ENCODE results near the gene RXFP1. TPM values are rescaled to one million over a fixed set of nuclear protein-coding genes. Genes with fewer than 3 reads are reported as not detected.

RXFP1 gene
- total RNA-seq, 1 donor, result not detected

DNA sequence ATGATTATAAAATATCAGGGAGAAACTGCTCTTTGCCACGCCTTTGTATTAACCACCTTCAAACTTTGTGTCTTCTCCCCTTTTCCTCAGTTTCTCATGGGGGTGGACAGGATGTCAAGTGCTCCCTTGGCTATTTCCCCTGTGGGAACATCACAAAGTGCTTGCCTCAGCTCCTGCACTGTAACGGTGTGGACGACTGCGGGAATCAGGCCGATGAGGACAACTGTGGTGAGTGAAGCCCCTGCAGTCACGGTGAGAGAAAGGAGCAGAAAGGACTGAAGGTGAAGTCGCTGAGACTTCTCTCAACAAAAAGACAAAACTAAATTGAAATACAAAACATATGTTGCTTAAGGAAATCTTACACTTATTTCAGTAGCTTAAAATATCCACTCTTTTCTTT lies 50.9 kb downstream of the RXFP1 start:
- Histone ChIP-seq H3K4me3 (ENCODE audit: insufficient read depth, low read length) (no peak overlapping the region), H3K4me1 (ENCODE audit: insufficient read depth, low read length) (no peaks in the 10 kb centered on the region), H3K9me3 (ENCODE audit: low read depth, low read length) (no peaks in the 10 kb centered on the region), H3K27me3 (ENCODE audit: insufficient read depth, low read length) (no peaks in the 10 kb centered on the region), H3K27ac (ENCODE audit: low read depth, low read length) (no peak overlapping the region), H4K20me1 (ENCODE audit: insufficient read depth, low read length) (no peaks in the 10 kb centered on the region), H3K79me2 (ENCODE audit: insufficient read depth, low read length) (no peaks in the 10 kb centered on the region), H3K36me3 (ENCODE audit: insufficient read depth, low read length) (no peaks in the 10 kb centered on the region), H2AFZ (ENCODE audit: low read length) (no peak overlapping the region), H3K4me2 (ENCODE audit: insufficient read depth, low read length) (no peak overlapping the region)
- TF ChIP-seq, protein P1, sequence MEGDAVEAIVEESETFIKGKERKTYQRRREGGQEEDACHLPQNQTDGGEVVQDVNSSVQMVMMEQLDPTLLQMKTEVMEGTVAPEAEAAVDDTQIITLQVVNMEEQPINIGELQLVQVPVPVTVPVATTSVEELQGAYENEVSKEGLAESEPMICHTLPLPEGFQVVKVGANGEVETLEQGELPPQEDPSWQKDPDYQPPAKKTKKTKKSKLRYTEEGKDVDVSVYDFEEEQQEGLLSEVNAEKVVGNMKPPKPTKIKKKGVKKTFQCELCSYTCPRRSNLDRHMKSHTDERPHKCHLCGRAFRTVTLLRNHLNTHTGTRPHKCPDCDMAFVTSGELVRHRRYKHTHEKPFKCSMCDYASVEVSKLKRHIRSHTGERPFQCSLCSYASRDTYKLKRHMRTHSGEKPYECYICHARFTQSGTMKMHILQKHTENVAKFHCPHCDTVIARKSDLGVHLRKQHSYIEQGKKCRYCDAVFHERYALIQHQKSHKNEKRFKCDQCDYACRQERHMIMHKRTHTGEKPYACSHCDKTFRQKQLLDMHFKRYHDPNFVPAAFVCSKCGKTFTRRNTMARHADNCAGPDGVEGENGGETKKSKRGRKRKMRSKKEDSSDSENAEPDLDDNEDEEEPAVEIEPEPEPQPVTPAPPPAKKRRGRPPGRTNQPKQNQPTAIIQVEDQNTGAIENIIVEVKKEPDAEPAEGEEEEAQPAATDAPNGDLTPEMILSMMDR (IDR thresholded peaks at IDR 0.05; ENCODE audit: extremely low read depth, low read depth, low read length), result no peak
- DNase-seq (ENCODE audit: insufficient read length, low spot score, missing footprints), result peak; percentile 31

DNA sequence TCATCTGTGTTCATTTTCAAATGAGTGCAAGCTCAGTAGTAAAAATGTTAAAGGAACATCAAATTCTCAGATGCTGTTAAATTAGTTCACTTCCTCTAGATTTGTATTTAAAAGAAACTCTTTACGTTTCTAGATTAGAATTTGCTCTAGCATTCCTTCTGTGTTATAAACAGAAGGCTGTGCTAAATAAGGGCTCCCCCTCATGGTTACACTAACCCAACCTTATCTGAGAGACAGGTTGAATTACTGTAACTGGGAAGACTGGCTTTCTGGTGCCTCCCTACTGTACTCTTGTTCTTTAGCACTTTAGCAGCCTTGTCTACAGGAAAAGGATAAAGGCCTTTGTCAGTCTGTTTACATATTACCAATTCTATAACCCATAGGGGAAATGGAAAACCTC lies 56.8 kb downstream of the RXFP1 start:
- H3K36me3 ChIP-seq (ENCODE audit: insufficient read depth, low read length), result no peaks in the 10 kb centered on the region
- H2AFZ ChIP-seq (ENCODE audit: low read length), result no peak overlapping the region
- H3K27ac ChIP-seq (ENCODE audit: low read depth, low read length), result no peak overlapping the region
- no peak overlapping the region for H3K4me2 ChIP-seq (ENCODE audit: insufficient read depth, low read length)
- H3K27me3 ChIP-seq (ENCODE audit: insufficient read depth, low read length), result no peaks in the 10 kb centered on the region
- H3K79me2 ChIP-seq (ENCODE audit: insufficient read depth, low read length), result no peaks in the 10 kb centered on the region
- no peaks in the 10 kb centered on the region for H4K20me1 ChIP-seq (ENCODE audit: insufficient read depth, low read length)
- no peaks in the 10 kb centered on the region for H3K9me3 ChIP-seq (ENCODE audit: low read depth, low read length)
- no peaks in the 10 kb centered on the region for H3K4me1 ChIP-seq (ENCODE audit: insufficient read depth, low read length)
- TF ChIP-seq, protein P1 (IDR thresholded peaks at IDR 0.05; ENCODE audit: extremely low read depth, low read depth, low read length), result peak; percentile 44
- DNase-seq (ENCODE audit: insufficient read length, low spot score, missing footprints), result peak; percentile 59
- H3K4me3 ChIP-seq (ENCODE audit: insufficient read depth, low read length), result no peak overlapping the region

DNA sequence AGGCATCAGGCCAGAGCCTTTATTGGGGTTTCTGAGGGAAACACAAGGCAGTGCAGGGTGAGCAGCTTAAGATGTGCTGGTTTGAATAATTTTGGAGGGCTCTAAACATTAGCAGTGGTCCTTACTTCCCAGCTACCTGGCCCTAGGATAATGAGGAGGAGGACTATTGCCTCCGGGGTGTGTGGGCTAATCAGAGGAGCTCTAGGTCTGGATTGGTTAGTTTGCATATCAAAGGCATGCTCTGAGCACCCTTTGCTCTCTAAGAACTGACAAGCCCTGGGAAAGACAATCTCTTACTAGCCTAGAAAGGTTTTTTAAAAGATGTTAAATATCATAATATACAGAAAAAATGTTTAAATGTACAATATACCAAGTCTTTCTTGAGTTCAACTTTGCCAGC lies 58.4 kb downstream of the RXFP1 start:
- no peaks in the 10 kb centered on the region for H3K27me3 ChIP-seq (ENCODE audit: insufficient read depth, low read length)
- H2AFZ ChIP-seq (ENCODE audit: low read length), result no peak overlapping the region

DNA sequence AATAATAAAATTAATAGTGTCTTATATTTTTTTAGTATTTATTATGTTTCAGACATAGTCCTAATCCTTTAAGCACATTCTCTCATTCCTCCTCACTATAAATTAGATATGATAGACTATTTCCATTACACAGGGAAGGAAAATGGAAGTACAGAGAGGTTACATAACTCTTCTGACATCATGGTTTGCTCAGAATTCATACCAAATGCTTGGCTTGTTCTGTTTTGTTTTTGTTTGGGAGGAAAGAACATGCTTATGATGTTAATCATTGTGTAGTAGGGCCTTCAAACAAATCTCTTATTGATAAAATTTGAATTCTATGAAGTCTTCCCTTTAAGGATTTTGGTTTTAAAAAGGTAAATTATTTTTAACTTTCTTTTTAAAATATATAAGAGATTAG lies 59.5 kb downstream of the RXFP1 start:
- TF ChIP-seq, protein P1 (IDR thresholded peaks at IDR 0.05; ENCODE audit: extremely low read depth, low read depth, low read length), result no peak
- Histone ChIP-seq H3K9me3 (ENCODE audit: low read depth, low read length) (no peaks in the 10 kb centered on the region), H3K79me2 (ENCODE audit: insufficient read depth, low read length) (no peaks in the 10 kb centered on the region), H3K4me2 (ENCODE audit: insufficient read depth, low read length) (no peak overlapping the region), H3K27me3 (ENCODE audit: insufficient read depth, low read length) (no peaks in the 10 kb centered on the region), H2AFZ (ENCODE audit: low read length) (no peak overlapping the region), H3K36me3 (ENCODE audit: insufficient read depth, low read length) (no peaks in the 10 kb centered on the region), H3K4me1 (ENCODE audit: insufficient read depth, low read length) (no peaks in the 10 kb centered on the region), H3K27ac (ENCODE audit: low read depth, low read length) (no peak overlapping the region), H4K20me1 (ENCODE audit: insufficient read depth, low read length) (no peaks in the 10 kb centered on the region), H3K4me3 (ENCODE audit: insufficient read depth, low read length) (no peak overlapping the region)
- DNase-seq (ENCODE audit: insufficient read length, low spot score, missing footprints), result peak; percentile 18

More for the DNA sequence above, 58.4 kb downstream of the RXFP1 start:
- Histone ChIP-seq H3K27ac (ENCODE audit: low read depth, low read length) (no peak overlapping the region), H3K4me3 (ENCODE audit: insufficient read depth, low read length) (no peak overlapping the region), H3K4me2 (ENCODE audit: insufficient read depth, low read length) (no peak overlapping the region), H4K20me1 (ENCODE audit: insufficient read depth, low read length) (no peaks in the 10 kb centered on the region), H3K36me3 (ENCODE audit: insufficient read depth, low read length) (no peaks in the 10 kb centered on the region), H3K79me2 (ENCODE audit: insufficient read depth, low read length) (no peaks in the 10 kb centered on the region), H3K9me3 (ENCODE audit: low read depth, low read length) (no peaks in the 10 kb centered on the region), H3K4me1 (ENCODE audit: insufficient read depth, low read length) (no peaks in the 10 kb centered on the region)
- no peak for DNase-seq (ENCODE audit: insufficient read length, low spot score, missing footprints)
- TF ChIP-seq, protein P1 (IDR thresholded peaks at IDR 0.05; ENCODE audit: extremely low read depth, low read depth, low read length), result no peak

Data from osteoblast (primary cell).